ENCODE data around the gene PLP2. TPM values are rescaled to one million over a fixed set of nuclear protein-coding genes. Genes with fewer than 3 reads are reported as not detected.
A peak's percentile ranks its signal among the peaks of the same experiment; 100 is the strongest.

PLP2 gene
- total and polyA plus RNA-seq, 2 donors from 2014 or later: 58.6 to 139 TPM

DNA sequence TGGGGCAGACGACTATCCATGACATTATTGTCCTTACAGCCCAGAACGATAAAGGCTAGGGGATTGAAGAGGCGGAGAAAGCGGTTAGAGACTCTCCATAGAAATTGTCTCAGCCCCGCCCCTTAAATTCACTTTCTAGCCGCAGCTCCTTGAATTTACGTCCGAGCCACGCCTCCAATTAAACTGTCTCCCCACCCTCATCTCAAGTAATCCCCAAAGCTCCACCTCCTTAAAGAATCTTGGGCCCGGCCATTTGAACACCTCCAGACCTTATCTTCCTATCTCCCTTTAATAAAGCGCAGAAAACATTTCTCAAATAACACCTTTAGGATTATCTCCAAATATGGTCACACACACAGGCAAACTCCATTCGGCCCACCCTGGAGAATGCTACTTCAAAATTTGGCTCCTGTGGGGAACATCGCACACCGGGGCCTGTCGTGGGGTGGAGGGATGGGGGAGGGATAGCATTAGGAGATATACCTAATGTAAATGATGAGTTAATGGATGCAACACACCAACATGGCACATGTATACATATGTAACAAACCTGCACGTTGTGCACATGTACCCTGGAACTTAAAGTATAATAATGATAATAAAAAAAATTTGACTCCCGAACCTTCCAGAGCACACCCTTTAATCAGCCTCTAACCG lies 16.3 kb upstream of the PLP2 start:
- H3K4me3 ChIP-seq (ENCODE audit: low read length in 3 of 3): peak overlapping the region; percentile 54 to 73 (median 68)
- peak in 4 of 5 donors; percentile 39 to 86 (median 67) for DNase-seq

GRCh38 chrX:49155900-49156837 lies 15.5 kb upstream of the PLP2 start:
- Histone ChIP-seq H3K4me3 (ENCODE audit: low read length in 3 of 3) (peak overlapping the region; percentile 54 to 73 (median 68)), H3K9me3 (ENCODE audit: control insufficient read depth in 2 of 3, insufficient read depth in 1 of 3, low read length in 3 of 3) (no peaks in the 10 kb centered on the region), H3K4me1 (ENCODE audit: control insufficient read depth in 2 of 3, insufficient read depth in 2 of 3, low read depth in 1 of 3, low read length in 3 of 3) (no peaks in the 10 kb centered on the region), H3K27me3 (ENCODE audit: control insufficient read depth, insufficient read depth, low read length) (no peaks in the 10 kb centered on the region), H3K36me3 (ENCODE audit: control insufficient read depth in 2 of 3, insufficient read depth in 3 of 3, low read length in 3 of 3) (no peaks in the 10 kb centered on the region), H3K27ac (ENCODE audit: low read depth in 2 of 2, low read length in 2 of 2) (peak overlapping the region; percentile 94 to 96), H3K9ac (ENCODE audit: low read length in 3 of 3) (peak overlapping the region; percentile 36 to 84 (median 80))
- TF ChIP-seq, protein P1, sequence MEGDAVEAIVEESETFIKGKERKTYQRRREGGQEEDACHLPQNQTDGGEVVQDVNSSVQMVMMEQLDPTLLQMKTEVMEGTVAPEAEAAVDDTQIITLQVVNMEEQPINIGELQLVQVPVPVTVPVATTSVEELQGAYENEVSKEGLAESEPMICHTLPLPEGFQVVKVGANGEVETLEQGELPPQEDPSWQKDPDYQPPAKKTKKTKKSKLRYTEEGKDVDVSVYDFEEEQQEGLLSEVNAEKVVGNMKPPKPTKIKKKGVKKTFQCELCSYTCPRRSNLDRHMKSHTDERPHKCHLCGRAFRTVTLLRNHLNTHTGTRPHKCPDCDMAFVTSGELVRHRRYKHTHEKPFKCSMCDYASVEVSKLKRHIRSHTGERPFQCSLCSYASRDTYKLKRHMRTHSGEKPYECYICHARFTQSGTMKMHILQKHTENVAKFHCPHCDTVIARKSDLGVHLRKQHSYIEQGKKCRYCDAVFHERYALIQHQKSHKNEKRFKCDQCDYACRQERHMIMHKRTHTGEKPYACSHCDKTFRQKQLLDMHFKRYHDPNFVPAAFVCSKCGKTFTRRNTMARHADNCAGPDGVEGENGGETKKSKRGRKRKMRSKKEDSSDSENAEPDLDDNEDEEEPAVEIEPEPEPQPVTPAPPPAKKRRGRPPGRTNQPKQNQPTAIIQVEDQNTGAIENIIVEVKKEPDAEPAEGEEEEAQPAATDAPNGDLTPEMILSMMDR (IDR thresholded peaks at IDR 0.05; ENCODE audit: borderline replicate concordance, extremely low read depth, insufficient read depth): peak; percentile 81
- intact Hi-C loops (cut with DNase I): no loop called here
- DNase-seq (peak; percentile 86 to 96 (median 93)), FAIRE-seq (peak; percentile 61)

More for the DNA sequence above, 16.3 kb upstream of the PLP2 start:
- peak overlapping the region; percentile 94 to 96 for H3K27ac ChIP-seq (ENCODE audit: low read depth in 2 of 2, low read length in 2 of 2)
- no peaks in the 10 kb centered on the region for H3K36me3 ChIP-seq (ENCODE audit: control insufficient read depth in 2 of 3, insufficient read depth in 3 of 3, low read length in 3 of 3)
- peak overlapping the region; percentile 15 to 84 (median 80) for H3K9ac ChIP-seq (ENCODE audit: low read length in 3 of 3)
- H3K27me3 ChIP-seq (ENCODE audit: control insufficient read depth, insufficient read depth, low read length): no peaks in the 10 kb centered on the region
- no peak for FAIRE-seq
- no peaks in the 10 kb centered on the region for H3K4me1 ChIP-seq (ENCODE audit: control insufficient read depth in 2 of 3, insufficient read depth in 2 of 3, low read depth in 1 of 3, low read length in 3 of 3)
- H3K9me3 ChIP-seq (ENCODE audit: control insufficient read depth in 2 of 3, insufficient read depth in 1 of 3, low read length in 3 of 3): no peaks in the 10 kb centered on the region
- intact Hi-C loops (cut with DNase I): no loop called here
- TF ChIP-seq, protein P1 (IDR thresholded peaks at IDR 0.05; ENCODE audit: borderline replicate concordance, extremely low read depth, insufficient read depth): no peak

DNA sequence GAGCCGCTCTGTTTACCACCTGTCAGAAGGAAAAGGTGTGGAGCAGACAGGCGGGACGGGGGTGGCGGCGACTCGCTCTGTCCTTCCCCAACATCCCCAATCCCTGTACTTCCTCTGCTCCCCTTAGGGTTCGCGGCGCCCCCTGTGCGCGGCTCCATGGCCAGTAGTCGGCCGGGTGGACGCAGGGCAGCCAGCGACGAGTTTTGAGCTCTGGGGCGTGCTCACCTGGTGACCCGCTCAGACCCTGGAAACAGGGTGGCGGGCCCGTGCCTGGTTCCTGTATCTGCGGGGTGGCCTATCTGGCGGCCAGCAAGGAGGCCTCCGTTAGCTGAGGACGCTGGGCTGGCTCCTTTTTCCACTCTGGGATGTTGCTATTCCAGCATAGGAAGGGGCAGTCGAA lies 14.5 kb upstream of the PLP2 start:
- Histone ChIP-seq H3K4me1 (ENCODE audit: control insufficient read depth in 2 of 3, insufficient read depth in 2 of 3, low read depth in 1 of 3, low read length in 3 of 3) (no peaks in the 10 kb centered on the region), H3K27ac (ENCODE audit: low read depth in 2 of 2, low read length in 2 of 2) (no peak overlapping the region), H3K4me3 (ENCODE audit: low read length in 3 of 3) (no peak overlapping the region), H3K9me3 (ENCODE audit: control insufficient read depth in 2 of 3, insufficient read depth in 1 of 3, low read length in 3 of 3) (no peaks in the 10 kb centered on the region), H3K36me3 (ENCODE audit: control insufficient read depth in 2 of 3, insufficient read depth in 3 of 3, low read length in 3 of 3) (no peaks in the 10 kb centered on the region), H3K9ac (ENCODE audit: low read length in 3 of 3) (no peak overlapping the region), H3K27me3 (ENCODE audit: control insufficient read depth, insufficient read depth, low read length) (no peaks in the 10 kb centered on the region)
- DNase-seq (peak in 1 of 5 donors; percentile 63), FAIRE-seq (no peak)
- TF ChIP-seq, protein P1 (IDR thresholded peaks at IDR 0.05; ENCODE audit: borderline replicate concordance, extremely low read depth, insufficient read depth): no peak
- intact Hi-C loops (cut with DNase I): no loop called here

All from kidney (tissue), 14 donors.